Head of caudate nucleus (tissue), 42 donors: ENCODE data around the gene FGD2.
"Not testable (repeated sequence)": the region's sequence is repeated elsewhere in the genome, so short reads cannot be mapped to it uniquely, and the experiment has no call there.

Experiments used
- DNase-seq, 42 donors: peaks; one replicate each; pipeline versions ENCODE4 v3.0.0 to v3.0.0-alpha.2; 2020 to 2021; ENCODE audit warnings: mixed read lengths in 7 of 42
- intact Hi-C: fragments of 100-400 bp; cut with DNase I; formaldehyde crosslinking; loops from one replicate; pipeline ENCODE4 v1.15.0; 2022

FGD2 gene

GRCh38 chr6:37050045-37050853 lies 44.8 kb downstream of the FGD2 start:
- peak in 39 of 42 donors; percentile 11 to 69 (median 46) for DNase-seq
- intact Hi-C loops = loop anchor here (2.0 to 5.0 kb wide), 2 partner anchors 123 to 162 kb away; no protein-coding TSS in a partner anchor

GRCh38 chr6:37050854-37051137 lies 45.3 kb downstream of the FGD2 start:
- no peak for DNase-seq
- intact Hi-C loops = loop anchor here (2.0 to 5.0 kb wide), 2 partner anchors 122 to 162 kb away; no protein-coding TSS in a partner anchor

- peak; percentile 89 to 98 (median 95) for DNase-seq
- intact Hi-C loops = loop anchor here (2.0 to 5.0 kb wide), 2 partner anchors 121 to 161 kb away; no protein-coding TSS in a partner anchor
These were observed 45.9 kb downstream of the FGD2 start for GRCh38 chr6:37051138-37052026.

GRCh38 chr6:37052027-37052628 lies 46.7 kb downstream of the FGD2 start:
- DNase-seq = no peak
- intact Hi-C loops = loop anchor here (5.0 kb wide), 1 partner anchor 160 kb away; no protein-coding TSS in a partner anchor

DNA sequence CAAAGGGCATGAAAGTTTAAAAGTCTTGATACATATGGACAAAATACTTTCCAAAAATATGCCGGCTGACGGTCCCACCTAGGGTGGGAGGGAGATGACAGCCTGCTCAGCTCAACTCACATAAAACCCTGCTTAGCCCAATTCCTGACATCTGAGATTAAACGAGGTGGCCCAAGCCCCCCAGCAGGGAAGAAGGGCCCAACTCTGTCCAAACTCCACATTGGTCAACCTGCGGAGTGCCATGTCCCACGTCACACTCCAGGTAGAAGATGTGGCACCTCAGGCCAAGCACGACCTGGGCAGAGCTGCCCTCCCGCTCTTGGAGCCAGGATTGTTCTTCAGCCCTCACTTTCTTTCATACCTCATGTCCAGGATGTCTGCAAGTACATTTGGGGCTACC lies 48.2 kb downstream of the FGD2 start:
- no peak for DNase-seq
- intact Hi-C loops = loop anchor here (5.0 kb wide), 1 partner anchor 159 kb away; no protein-coding TSS in a partner anchor

DNA sequence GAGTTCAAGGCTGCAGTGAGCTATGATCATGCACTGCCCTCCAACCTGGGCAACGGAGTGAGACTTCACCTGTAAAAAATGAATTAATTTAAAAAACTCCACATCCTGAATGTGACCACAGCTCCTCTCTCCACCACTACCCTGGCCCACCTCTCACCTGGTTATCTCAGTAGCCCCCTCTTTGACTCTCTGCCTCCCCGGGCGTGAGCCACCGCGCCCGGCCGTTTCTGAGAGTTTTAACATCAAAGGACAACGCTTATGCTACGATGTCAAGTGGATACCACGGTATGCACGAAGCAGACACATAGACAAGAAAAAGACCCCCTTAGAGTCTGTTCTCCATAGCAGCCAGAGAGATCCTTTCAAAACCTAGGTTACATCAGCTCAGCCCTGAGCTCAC lies 48.7 kb downstream of the FGD2 start:
- intact Hi-C loops = loop anchor here (5.0 kb wide), 1 partner anchor 158 kb away; no protein-coding TSS in a partner anchor
- DNase-seq = no peak

DNA sequence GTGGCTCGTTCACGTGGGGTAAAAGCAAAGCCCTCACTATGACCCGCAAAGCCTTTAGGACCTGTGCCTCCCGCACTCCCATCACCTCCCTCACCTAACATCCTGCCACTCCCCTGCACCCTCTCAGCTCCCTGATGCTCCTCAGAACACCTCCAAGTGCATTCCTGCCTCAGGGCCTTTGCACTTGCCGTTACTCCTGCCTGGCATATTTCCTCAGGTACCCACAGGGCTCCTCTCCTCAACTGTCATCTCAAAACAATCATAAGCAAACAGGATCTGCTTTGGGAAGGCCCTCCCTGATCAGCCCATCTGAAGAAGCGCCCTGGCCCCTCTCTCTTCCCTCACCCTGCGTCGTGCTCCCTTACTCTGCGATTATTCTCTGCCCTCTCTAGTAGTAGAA lies 49.1 kb downstream of the FGD2 start:
- DNase-seq = no peak
- intact Hi-C loops = loop anchor here (5.0 kb wide), 1 partner anchor 158 kb away; no protein-coding TSS in a partner anchor

GRCh38 chr6:37056112-37056403 lies 50.6 kb downstream of the FGD2 start:
- DNase-seq = no peak
- intact Hi-C loops = no loop called here

- intact Hi-C loops = no loop called here
These were observed 51.1 kb downstream of the FGD2 start for GRCh38 chr6:37056439-37057127.

DNA sequence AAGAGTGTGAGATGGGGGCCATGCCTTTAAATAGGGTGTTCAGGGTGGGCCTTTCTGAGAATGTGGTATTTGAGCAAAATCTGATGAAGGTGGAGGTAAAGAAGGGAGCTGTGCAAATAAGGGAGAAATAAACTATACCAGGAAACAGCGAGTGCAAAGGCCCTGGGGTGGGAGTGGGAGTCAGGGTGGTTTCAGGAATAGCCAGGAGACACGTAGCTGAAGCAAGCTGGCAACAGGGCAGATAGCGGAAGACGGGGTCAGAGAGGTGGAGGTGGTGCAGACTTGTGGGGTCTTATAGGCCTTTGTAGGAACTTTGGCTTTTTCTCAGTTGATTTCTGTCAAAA lies 51.6 kb downstream of the FGD2 start:
- DNase-seq = no peak
- intact Hi-C loops = no loop called here

More at GRCh38 chr6:37056439-37057127, 51.1 kb downstream of the FGD2 start:
- no peak for DNase-seq

GRCh38 chr6:37057678-37058077 lies 52.2 kb downstream of the FGD2 start:
- intact Hi-C loops = no loop called here
- DNase-seq = no peak

DNA sequence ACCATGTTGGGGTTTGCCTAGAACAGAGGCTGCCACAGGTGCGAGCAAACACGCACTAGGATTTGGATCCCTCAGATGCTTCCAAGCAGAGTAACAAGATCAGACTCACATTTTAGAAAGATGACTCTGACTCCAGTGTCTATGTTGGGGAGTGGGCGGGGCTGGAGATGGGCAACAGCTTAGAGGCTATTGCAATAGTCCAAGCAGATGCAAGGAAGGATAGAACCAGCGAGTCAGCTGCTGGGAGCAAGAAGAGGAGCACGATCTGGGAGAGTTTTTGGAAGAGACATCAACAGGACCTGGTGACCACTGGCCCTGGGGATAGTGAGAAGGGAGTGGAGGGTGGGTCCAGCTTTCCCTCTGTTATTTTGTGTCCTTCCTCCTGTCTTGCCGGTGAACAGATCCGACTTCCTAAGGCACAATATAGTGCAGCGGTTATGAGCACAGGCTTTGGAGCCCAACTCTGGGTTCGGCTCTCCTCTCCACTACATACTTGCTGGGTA lies 52.7 kb downstream of the FGD2 start:
- intact Hi-C loops = no loop called here
- DNase-seq = no peak

GRCh38 chr6:37058984-37059343 lies 53.5 kb downstream of the FGD2 start:
- DNase-seq, intact Hi-C loops: not testable (repeated sequence)

DNA sequence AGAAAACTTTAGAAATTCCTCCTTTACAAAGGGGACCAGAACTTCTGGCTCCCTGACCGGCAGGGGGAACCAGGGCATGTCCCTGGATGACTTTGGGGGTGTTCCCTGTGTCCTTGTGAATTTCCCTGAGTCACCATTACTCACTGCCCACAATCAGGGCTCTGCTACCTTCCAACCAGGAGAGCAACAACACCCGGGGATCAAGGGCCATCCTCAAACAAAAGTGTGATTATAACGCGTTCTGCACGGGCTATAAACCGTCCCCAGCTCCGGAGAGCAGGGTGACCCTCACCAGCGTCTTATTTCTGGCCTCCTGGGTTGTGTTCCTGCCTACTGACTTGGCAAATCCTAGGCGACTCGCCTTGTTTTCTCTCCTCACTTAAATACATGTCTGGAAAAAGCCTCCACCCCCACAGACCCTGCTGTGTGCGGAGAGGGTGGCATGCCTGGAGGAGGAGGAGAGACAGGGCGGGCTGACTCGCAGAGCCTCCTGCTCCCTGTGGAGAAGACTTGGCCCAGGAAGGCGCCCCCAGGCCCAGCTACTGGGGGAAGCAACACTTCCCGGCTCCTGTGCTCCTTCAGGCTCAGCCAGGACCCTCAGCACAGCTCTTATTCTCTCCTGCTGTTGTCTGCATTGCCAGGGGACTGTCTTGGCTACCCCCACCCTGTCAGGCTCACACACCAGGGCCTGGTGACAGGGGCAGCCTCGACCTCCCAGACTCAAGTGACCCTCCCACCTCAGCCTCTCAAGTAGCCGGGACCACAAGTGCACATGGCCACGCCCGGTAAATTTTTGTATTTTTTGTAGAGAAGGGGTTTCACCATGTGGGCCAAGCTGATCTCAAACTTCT lies 54.1 kb downstream of the FGD2 start:
- DNase-seq = peak in 37 of 42 donors; percentile 29 to 84 (median 55)
- intact Hi-C loops = no loop called here

DNA sequence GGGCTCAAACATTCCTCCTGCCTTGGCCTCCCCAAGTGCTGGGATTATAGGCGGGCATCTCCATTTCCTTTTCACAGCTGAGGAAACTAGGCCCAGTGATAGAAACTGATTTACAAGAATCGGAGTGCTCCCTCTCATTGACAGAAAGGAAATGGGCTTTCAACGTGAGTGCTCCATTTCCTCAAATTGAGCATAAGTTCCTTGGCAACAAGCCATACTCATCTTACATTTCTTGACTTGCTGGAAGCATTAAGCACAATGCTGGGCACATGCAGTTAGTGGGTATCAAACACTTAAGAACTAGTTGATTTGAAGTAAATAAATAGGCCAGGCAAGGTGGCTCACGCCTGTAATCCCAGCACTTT lies 54.7 kb downstream of the FGD2 start:
- DNase-seq = no peak
- intact Hi-C loops = no loop called here

GRCh38 chr6:37061157-37061804 lies 55.8 kb downstream of the FGD2 start:
- DNase-seq = peak; percentile 13 to 83 (median 60)

GRCh38 chr6:37062424-37062823 lies 57.0 kb downstream of the FGD2 start:
- intact Hi-C loops = no loop called here
- DNase-seq = no peak

More at GRCh38 chr6:37061157-37061804, 55.8 kb downstream of the FGD2 start:
- intact Hi-C loops = no loop called here
